Measurements from ENCODE around the gene HOXD9. TPM values are rescaled to one million over a fixed set of nuclear protein-coding genes. Genes with fewer than 3 reads are reported as not detected.

The HOXD9 gene
- total RNA-seq, 4 donors from 2014 or later, result 0.83 to 3.9 (median 2.3) TPM

DNA sequence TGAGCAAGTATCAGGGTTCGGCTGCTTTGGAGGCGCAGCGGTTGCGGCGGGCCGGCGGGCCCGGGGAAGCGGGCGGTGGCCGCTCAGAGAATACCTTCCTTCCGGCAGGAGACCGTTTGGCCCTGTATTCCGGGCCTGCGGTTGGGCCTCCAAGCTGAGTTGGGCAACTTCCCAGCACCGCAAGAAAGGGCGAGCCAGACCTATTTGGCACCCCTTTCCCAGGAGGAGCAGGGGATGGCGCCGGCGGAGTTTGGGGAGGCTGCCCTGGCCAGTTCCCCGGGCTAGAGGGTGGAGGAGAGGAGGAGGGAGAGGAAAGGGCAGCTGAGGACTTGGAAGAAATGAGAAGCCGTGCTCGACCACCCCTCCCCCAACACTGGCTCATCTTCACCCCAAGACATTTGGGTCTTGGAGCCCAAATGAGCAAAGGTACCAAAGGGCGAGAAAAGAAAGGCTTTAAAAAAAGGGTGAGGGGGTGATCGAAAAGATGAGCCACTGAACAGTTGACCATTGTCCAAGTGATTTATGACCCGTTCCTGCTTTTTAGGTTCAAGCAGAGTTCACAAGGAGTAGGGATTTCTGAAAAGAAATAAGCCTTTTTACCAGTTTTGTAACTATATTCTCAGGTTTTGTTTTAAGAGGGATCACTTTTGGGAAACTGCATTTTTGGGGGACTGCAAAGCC, 43.0 kb downstream of the HOXD9 start:
- Histone ChIP-seq H3K27ac (no peak overlapping the region), H3K9me3 (no peaks in the 10 kb centered on the region), H3K4me3 (replicated peaks in 1 of 3) (no peak overlapping the region), H3K36me3 (no peaks in the 10 kb centered on the region), H3K4me1 (peaks cover 0 to 10% of the 10 kb centered on the region in 2 donors), H3K27me3 (peaks cover 52% of the 10 kb centered on the region)
- WGBS, 2 donors, result 8 to 30% methylated on average over 24 to 26 of the region's 26 CpGs
- intact Hi-C loops (cut with DNase I), result no loop called here
- no peak for DNase-seq
- TF ChIP-seq POLR2A (IDR thresholded peaks at IDR 0.05), result no peak
- TF ChIP-seq, protein P1, sequence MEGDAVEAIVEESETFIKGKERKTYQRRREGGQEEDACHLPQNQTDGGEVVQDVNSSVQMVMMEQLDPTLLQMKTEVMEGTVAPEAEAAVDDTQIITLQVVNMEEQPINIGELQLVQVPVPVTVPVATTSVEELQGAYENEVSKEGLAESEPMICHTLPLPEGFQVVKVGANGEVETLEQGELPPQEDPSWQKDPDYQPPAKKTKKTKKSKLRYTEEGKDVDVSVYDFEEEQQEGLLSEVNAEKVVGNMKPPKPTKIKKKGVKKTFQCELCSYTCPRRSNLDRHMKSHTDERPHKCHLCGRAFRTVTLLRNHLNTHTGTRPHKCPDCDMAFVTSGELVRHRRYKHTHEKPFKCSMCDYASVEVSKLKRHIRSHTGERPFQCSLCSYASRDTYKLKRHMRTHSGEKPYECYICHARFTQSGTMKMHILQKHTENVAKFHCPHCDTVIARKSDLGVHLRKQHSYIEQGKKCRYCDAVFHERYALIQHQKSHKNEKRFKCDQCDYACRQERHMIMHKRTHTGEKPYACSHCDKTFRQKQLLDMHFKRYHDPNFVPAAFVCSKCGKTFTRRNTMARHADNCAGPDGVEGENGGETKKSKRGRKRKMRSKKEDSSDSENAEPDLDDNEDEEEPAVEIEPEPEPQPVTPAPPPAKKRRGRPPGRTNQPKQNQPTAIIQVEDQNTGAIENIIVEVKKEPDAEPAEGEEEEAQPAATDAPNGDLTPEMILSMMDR (IDR thresholded peaks at IDR 0.05), result no peak

DNA sequence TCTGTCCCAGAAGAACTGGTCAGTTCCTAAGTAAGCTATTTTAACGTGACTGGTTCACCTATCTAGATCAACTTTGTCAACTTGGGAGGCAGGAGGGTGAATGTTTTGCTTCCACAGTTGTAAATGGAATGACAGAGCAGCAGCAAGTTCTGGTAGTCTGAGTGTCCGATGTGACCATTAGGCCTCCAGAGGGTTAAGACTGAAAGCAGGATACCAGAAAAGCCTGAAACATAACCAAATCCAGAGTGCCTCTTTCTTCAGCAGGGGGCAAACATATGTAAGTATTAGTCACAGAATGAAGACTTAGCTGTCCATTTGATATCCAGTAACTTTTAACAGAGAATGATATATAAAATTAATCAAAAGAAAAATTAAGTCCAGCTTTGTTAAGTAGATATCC, 43.8 kb downstream of the HOXD9 start:
- intact Hi-C loops (cut with DNase I), result no loop called here
- 39 to 50% methylated on average over 2 of the region's 2 CpGs for WGBS, 2 donors
- Histone ChIP-seq H3K4me3 (replicated peaks in 1 of 3) (no peak overlapping the region), H3K27ac (no peak overlapping the region), H3K9me3 (no peaks in the 10 kb centered on the region), H3K36me3 (no peaks in the 10 kb centered on the region), H3K4me1 (peaks cover under 1 to 4% of the 10 kb centered on the region in 2 donors), H3K27me3 (peaks cover 46% of the 10 kb centered on the region)
- DNase-seq, result no peak
- TF ChIP-seq, protein P1 (IDR thresholded peaks at IDR 0.05), result no peak
- no peak for TF ChIP-seq POLR2A (IDR thresholded peaks at IDR 0.05)

DNA sequence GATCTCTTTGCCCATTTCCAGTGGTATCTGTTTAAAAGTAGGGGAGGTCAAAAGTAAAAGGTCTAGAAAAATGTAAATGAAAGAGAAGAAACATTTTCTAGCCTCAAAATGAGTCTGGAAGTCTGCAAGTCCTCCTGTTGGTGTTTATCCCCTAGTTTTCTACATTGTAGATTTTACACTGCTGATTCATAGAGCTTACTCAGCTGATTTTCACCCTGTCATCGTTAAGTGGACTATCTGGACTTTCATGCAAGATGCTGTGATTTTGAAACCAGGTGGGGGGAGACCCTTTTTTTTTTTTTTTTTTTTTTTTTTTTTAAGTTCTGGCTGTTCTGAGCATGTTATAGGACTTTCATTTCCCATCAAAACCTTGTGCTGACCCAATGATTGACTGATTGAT, 44.9 kb downstream of the HOXD9 start:
- DNase-seq, result no peak
- Histone ChIP-seq H3K27me3 (peaks cover 51% of the 10 kb centered on the region), H3K4me1 (peaks cover 7 to 11% of the 10 kb centered on the region in 2 donors), H3K36me3 (no peaks in the 10 kb centered on the region), H3K9me3 (no peaks in the 10 kb centered on the region), H3K4me3 (replicated peaks in 1 of 3) (no peak overlapping the region), H3K27ac (no peak overlapping the region)
- TF ChIP-seq, protein P1 (IDR thresholded peaks at IDR 0.05), result no peak
- TF ChIP-seq POLR2A (IDR thresholded peaks at IDR 0.05), result no peak
- 63 to 79% methylated on average over 1 of the region's 1 CpG for WGBS, 2 donors
- intact Hi-C loops (cut with DNase I), result no loop called here

DNA sequence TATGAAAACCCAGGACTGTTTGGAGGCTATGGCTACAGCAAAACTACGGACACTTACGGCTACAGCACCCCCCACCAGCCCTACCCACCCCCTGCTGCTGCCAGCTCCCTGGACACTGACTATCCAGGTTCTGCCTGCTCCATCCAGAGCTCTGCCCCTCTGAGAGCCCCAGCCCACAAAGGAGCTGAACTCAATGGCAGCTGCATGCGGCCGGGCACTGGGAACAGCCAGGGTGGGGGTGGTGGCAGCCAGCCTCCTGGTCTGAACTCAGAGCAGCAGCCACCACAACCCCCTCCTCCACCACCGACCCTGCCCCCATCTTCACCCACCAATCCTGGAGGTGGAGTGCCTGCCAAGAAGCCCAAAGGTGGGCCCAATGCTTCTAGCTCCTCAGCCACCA, 46.7 kb downstream of the HOXD9 start:
- Histone ChIP-seq H3K27me3 (peaks cover 49% of the 10 kb centered on the region), H3K27ac (no peak overlapping the region)
- WGBS, 2 donors, result 74 to 78% methylated on average over 3 of the region's 5 CpGs

DNA sequence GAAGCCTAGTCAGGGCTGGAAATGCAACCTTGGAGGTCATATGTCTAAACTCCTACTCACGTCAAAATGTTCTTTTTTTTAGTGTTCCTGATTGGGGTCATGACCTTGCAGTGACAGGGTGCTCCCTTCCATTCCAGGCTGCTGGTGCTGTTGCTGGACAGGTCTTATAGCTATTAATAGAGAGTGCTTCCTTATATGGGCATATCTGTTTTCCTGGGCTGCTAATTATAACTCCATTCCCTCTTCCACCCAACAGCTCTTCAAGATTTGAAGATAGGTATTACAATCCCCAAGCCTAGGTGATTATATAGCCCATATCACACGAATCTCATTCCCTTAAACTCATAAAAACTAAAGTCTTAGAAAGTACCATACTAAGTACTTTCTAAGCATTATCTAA, 47.2 kb downstream of the HOXD9 start:
- no peak overlapping the region for H3K4me3 ChIP-seq (replicated peaks in 1 of 3)
- WGBS, 2 donors, result 70 to 77% methylated on average over 2 of the region's 2 CpGs
- peaks cover 51% of the 10 kb centered on the region for H3K27me3 ChIP-seq
- peaks cover 7% of the 10 kb centered on the region in 2 donors for H3K4me1 ChIP-seq
- no peaks in the 10 kb centered on the region for H3K9me3 ChIP-seq
- no peaks in the 10 kb centered on the region for H3K36me3 ChIP-seq
- DNase-seq, result no peak
- no peak overlapping the region for H3K27ac ChIP-seq
- intact Hi-C loops (cut with DNase I), result no loop called here
- TF ChIP-seq, protein P1 (IDR thresholded peaks at IDR 0.05), result no peak
- TF ChIP-seq POLR2A (IDR thresholded peaks at IDR 0.05), result no peak

More for the DNA sequence above, 46.7 kb downstream of the HOXD9 start:
- no peaks in the 10 kb centered on the region for H3K9me3 ChIP-seq
- H3K36me3 ChIP-seq, result no peaks in the 10 kb centered on the region
- H3K4me3 ChIP-seq (replicated peaks in 1 of 3), result no peak overlapping the region
- peaks cover 7% of the 10 kb centered on the region in 2 donors for H3K4me1 ChIP-seq
- no peak for DNase-seq
- intact Hi-C loops (cut with DNase I), result no loop called here
- TF ChIP-seq, protein P1 (IDR thresholded peaks at IDR 0.05), result no peak
- no peak for TF ChIP-seq POLR2A (IDR thresholded peaks at IDR 0.05)
